HEK293T (cell line): Measurements from ENCODE around the gene STXBP5.

Experiments used
- ARNT ChIP-seq: fragments of 450-650 bp; IDR thresholded peaks from 2 replicates; pipeline ENCODE4 v1.6.1; 2017; ENCODE audit warnings: mild to moderate bottlenecking
- BHLHE40 ChIP-seq: fragments of 450-650 bp; IDR thresholded peaks from 2 replicates; pipeline ENCODE4 v1.6.1; 2016; ENCODE audit warnings: mild to moderate bottlenecking, moderate library complexity, borderline replicate concordance
- ELF4 ChIP-seq: fragments of 450-650 bp; IDR thresholded peaks from 2 replicates; pipeline ENCODE4 v1.6.1; 2017; ENCODE audit warnings: antibody characterized with exemption
- FOXK2 ChIP-seq: fragments of 450-650 bp; IDR thresholded peaks from 2 replicates; pipeline ENCODE4 v1.6.1; 2016; ENCODE audit warnings: mild to moderate bottlenecking
- FOXM1 ChIP-seq: fragments of 450-650 bp; IDR thresholded peaks from 2 replicates; pipeline ENCODE4 v1.6.1; 2017; ENCODE audit warnings: mild to moderate bottlenecking, borderline replicate concordance
- HDGF ChIP-seq: fragments of 450-650 bp; IDR thresholded peaks from 2 replicates; pipeline ENCODE4 v1.6.1; 2017; ENCODE audit warnings: antibody characterized with exemption, borderline replicate concordance
- L3MBTL2 ChIP-seq: fragments of 450-650 bp; conservative IDR thresholded peaks from 2 replicates; pipeline ENCODE4 v1.6.1; 2016; ENCODE audit warnings: mild to moderate bottlenecking
- SP1 ChIP-seq: fragments of 450-650 bp; IDR thresholded peaks from 2 replicates; pipeline ENCODE4 v1.6.1; 2017
- SUZ12 ChIP-seq: fragments of 450-650 bp; IDR thresholded peaks from 2 replicates; pipeline ENCODE4 v1.6.1; 2016; ENCODE audit warnings: mild to moderate bottlenecking
- TARDBP ChIP-seq: fragments of 450-650 bp; IDR thresholded peaks from 2 replicates; pipeline ENCODE4 v1.6.1; 2016
- TF ChIP-seq, protein P1 (sequence below): fragments of 450-650 bp; IDR thresholded peaks from 2 replicates; pipeline ENCODE4 v1.6.1; 2016

DNA sequence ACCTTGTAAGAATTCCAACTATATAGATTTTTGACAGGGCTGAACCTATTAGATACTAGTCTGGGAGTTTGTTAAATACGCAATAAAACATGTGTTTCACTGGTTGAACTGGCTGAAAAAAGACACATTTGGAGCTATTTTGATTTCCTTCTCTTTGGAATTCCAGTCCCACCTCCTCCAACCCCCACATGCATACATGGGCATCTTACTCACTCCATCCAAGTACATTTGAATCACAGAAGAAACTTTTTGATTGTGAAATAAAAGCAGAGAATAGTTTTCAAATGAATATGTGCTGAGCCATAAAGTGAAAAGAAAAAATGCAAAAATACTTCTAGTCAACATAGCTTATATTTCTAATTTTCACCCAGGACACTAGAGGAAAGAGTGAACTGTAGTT, 33.9 kb upstream of the STXBP5 start:
- no peak for TF ChIP-seq FOXM1
- no peak for TF ChIP-seq ARNT
- no peak for TF ChIP-seq SUZ12
- no peak for TF ChIP-seq L3MBTL2
- TF ChIP-seq TARDBP = no peak
- TF ChIP-seq, protein P1, sequence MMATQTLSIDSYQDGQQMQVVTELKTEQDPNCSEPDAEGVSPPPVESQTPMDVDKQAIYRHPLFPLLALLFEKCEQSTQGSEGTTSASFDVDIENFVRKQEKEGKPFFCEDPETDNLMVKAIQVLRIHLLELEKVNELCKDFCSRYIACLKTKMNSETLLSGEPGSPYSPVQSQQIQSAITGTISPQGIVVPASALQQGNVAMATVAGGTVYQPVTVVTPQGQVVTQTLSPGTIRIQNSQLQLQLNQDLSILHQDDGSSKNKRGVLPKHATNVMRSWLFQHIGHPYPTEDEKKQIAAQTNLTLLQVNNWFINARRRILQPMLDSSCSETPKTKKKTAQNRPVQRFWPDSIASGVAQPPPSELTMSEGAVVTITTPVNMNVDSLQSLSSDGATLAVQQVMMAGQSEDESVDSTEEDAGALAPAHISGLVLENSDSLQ = no peak
- no peak for TF ChIP-seq BHLHE40
- TF ChIP-seq FOXK2 = no peak
- no peak for TF ChIP-seq SP1
- TF ChIP-seq ELF4 = no peak
- no peak for TF ChIP-seq HDGF
